Uterus (tissue), 2 donors: ENCODE measurements around the gene KCNQ2.

ENCODE experiments used
- CTCF ChIP-seq, 4 experiments: fragments of 200-600 bp in 2 of 4; fragments of 450-650 bp in 2 of 4; sonication (generic) in 2 of 4; IDR thresholded peaks; one replicate each; pipeline ENCODE4 v1.5.1; 2016 to 2019; ENCODE audit warnings: antibody characterized with exemption in 4 of 4, mild to moderate bottlenecking in 2 of 4, moderate library complexity in 1 of 4
- POLR2A ChIP-seq, 2 donors: fragments of 450-650 bp; IDR thresholded peaks; one replicate each; pipeline ENCODE4 v1.6.1; 2016; ENCODE audit warnings: antibody characterized with exemption in 2 of 2, mild to moderate bottlenecking in 1 of 2, moderate library complexity in 1 of 2

GRCh38 chr20:63471717-63471980, 806 bp downstream of the KCNQ2 start:
- no peak for TF ChIP-seq POLR2A (IDR thresholded peaks at IDR 0.05)
- TF ChIP-seq CTCF (IDR thresholded peaks at IDR 0.05) = no peak
